RWPE2 (cell line): ENCODE measurements around the gene GRIA4.

Experiments used
- ATAC-seq: fragments of 200-7000 bp; cut with Tn5 transposase; 3 replicates; pipeline ENCODE4 v1.9.1; 2021; ENCODE audit warnings: low read depth
- DNase-seq: peaks from one replicate; pipeline ENCODE4 v3.0.0-alpha.2; 2020; ENCODE audit warnings: low spot score
- H3K27ac ChIP-seq: fragments of 450-650 bp; 2 replicates; pipeline ENCODE4 v1.5.1; 2017; ENCODE audit warnings: mild to moderate bottlenecking; ENCODE audit not compliant: poor library complexity, severe bottlenecking
- H3K27me3 ChIP-seq: fragments of 250-450 bp; sonication (Bioruptor Pico); 2 replicates; pipeline ENCODE4 v1.5.1; 2021; ENCODE audit warnings: mild to moderate bottlenecking, moderate library complexity; ENCODE audit not compliant: insufficient read depth, poor library complexity, severe bottlenecking
- H3K36me3 ChIP-seq: fragments of 250-450 bp; sonication (Bioruptor Pico); 2 replicates; pipeline ENCODE4 v1.5.1; 2020; ENCODE audit warnings: low read depth, mild to moderate bottlenecking, moderate library complexity
- H3K4me1 ChIP-seq: fragments of 250-450 bp; sonication (Bioruptor Pico); 2 replicates; pipeline ENCODE4 v1.5.1; 2021; ENCODE audit warnings: mild to moderate bottlenecking, moderate library complexity; ENCODE audit not compliant: insufficient read depth, poor library complexity, severe bottlenecking
- H3K4me3 ChIP-seq: fragments of 250-450 bp; sonication (Bioruptor Pico); 2 replicates; pipeline ENCODE4 v1.5.1; 2021; ENCODE audit warnings: mild to moderate bottlenecking, moderate library complexity; ENCODE audit not compliant: severe bottlenecking
- H3K9me3 ChIP-seq: fragments of 250-450 bp; sonication (Bioruptor Pico); 2 replicates; pipeline ENCODE4 v1.5.1; 2021; ENCODE audit warnings: mild to moderate bottlenecking, moderate library complexity; ENCODE audit not compliant: severe bottlenecking
- TF ChIP-seq, protein P1 (sequence below): fragments of 450-650 bp; IDR thresholded peaks from one replicate; pipeline ENCODE4 v1.5.1; 2017; ENCODE audit warnings: mild to moderate bottlenecking, moderate library complexity; ENCODE audit not compliant: poor library complexity, severe bottlenecking

The GRIA4 gene

DNA sequence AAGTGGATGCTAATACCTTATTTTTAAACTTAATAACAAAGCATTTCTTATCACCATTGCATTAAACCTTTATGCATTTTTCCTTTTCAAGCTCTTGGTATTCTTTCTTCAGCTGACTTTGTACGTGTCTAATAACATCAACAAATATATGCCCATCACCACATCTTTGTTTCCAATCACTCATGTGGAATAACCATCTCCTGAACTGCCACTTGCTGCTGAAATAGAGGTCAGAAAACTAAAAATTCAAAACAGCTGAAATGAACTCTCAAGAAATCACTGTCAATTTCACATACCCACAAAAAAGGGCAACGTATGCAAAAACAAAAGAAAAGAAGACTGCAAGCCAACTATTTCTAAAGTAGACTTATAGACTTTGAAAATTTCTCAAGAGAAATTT, 404.7 kb downstream of the GRIA4 start:
- Histone ChIP-seq H3K9me3 (no peaks in the 10 kb centered on the region), H3K36me3 (peaks cover 45% of the 10 kb centered on the region), H3K27me3 (no peaks in the 10 kb centered on the region), H3K4me3 (no peak overlapping the region), H3K27ac (no peak overlapping the region), H3K4me1 (peaks cover 11% of the 10 kb centered on the region)
- ATAC-seq (no peak), DNase-seq (no peak)
- TF ChIP-seq, protein P1, sequence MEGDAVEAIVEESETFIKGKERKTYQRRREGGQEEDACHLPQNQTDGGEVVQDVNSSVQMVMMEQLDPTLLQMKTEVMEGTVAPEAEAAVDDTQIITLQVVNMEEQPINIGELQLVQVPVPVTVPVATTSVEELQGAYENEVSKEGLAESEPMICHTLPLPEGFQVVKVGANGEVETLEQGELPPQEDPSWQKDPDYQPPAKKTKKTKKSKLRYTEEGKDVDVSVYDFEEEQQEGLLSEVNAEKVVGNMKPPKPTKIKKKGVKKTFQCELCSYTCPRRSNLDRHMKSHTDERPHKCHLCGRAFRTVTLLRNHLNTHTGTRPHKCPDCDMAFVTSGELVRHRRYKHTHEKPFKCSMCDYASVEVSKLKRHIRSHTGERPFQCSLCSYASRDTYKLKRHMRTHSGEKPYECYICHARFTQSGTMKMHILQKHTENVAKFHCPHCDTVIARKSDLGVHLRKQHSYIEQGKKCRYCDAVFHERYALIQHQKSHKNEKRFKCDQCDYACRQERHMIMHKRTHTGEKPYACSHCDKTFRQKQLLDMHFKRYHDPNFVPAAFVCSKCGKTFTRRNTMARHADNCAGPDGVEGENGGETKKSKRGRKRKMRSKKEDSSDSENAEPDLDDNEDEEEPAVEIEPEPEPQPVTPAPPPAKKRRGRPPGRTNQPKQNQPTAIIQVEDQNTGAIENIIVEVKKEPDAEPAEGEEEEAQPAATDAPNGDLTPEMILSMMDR, result no peak

DNA sequence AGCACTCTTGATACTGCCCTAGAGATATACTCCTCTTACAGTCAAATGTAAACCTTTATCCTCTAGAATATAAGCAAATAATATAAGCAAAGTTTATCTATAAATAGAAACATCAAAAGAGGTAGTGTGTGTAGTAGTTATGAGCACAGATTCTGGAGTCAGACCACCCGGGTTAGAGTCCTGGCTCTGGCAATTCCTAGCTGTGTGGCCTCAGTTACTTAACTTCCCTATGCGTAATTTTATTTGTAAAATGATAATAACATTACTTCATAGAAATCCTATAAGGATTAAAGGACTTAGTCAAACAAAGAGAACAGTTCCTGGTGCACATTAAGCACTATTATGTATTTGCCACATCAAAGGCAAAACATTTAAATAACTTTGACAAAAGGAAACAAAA, 405.2 kb downstream of the GRIA4 start:
- DNase-seq (no peak), ATAC-seq (no peak)
- TF ChIP-seq, protein P1, result no peak
- Histone ChIP-seq H3K4me1 (peaks cover 14% of the 10 kb centered on the region), H3K36me3 (peaks cover 45% of the 10 kb centered on the region), H3K27ac (no peak overlapping the region), H3K9me3 (no peaks in the 10 kb centered on the region), H3K4me3 (no peak overlapping the region), H3K27me3 (no peaks in the 10 kb centered on the region)

DNA sequence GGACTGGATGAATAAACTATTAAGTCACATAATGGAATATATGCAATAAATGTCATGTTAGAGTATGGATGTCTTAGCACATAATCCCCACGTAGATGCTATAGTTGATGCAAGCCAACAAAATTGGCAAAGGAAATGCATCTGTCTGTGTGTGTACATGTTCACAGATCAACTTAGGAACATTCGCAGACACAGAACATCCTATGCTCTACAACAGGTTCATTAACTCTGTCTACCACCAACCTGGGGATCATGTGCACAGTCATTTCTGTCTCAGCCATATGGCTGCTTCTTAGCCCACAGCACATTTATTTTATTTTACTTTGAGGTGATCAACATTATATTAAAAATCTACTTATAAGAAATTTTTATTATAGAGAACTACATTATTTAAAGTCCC, 407.2 kb downstream of the GRIA4 start:
- Histone ChIP-seq H3K27me3 (no peaks in the 10 kb centered on the region), H3K4me3 (no peak overlapping the region), H3K27ac (no peak overlapping the region), H3K36me3 (peaks cover 43% of the 10 kb centered on the region), H3K4me1 (peaks cover 24% of the 10 kb centered on the region), H3K9me3 (no peaks in the 10 kb centered on the region)
- TF ChIP-seq, protein P1, result no peak
- DNase-seq, result no peak
- ATAC-seq, result no peak

DNA sequence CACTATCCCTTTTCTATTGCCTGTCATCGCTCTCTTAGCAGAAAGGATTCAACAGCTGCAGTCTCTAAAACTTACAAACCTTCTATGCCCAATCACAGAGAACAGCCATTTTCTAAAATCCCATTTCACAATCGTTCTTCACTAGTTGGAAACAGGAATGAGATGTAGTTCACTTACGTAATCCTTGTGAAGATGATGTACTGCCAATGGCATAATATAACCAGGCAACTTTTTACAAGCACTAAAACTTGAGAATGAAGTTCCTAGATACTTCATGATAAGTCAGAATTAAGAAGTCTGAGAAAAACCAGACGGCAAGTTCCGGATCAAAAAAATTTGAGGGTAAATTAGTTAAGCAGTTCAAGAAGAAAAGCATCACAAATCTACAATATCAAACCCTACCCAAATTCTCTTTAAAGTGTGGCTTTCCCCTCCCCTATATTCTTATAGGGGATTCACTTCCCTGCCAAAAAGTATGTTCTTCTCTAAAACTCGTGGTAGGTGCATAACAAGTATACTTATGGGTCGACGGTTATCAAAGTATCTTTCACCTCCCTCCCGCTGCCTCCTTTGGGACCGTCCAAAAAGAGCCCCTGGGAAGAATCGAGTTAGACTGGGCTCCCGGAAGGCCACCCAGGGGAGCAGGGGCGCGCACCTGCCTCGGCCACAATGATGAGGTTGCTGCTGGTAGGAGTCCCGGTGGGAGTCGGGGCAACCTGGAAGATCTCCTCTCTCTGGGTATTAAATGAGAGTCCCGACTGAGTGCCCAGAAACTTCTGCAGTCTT, 411.5 kb downstream of the GRIA4 start:
- no peaks in the 10 kb centered on the region for H3K9me3 ChIP-seq
- TF ChIP-seq, protein P1, result no peak
- peaks cover 24% of the 10 kb centered on the region for H3K4me1 ChIP-seq
- H3K27ac ChIP-seq, result no peak overlapping the region
- DNase-seq (no peak), ATAC-seq (peak; percentile 3)
- no peaks in the 10 kb centered on the region for H3K27me3 ChIP-seq
- peaks cover 36% of the 10 kb centered on the region for H3K36me3 ChIP-seq
- peak overlapping the region; percentile 73 for H3K4me3 ChIP-seq
